Stimulated activated naive CD8-positive, alpha-beta T cell treated with anti-CD3 and anti-CD28 coated beads, Interleukin-15, Interleukin-2, amounts not matched to agents 100 ng/mL and 50 ng/mL, for 24 hours (primary cell): ENCODE measurements around the gene CILP2.
A peak's percentile ranks its signal among the peaks of the same experiment; 100 is the strongest.

Source experiments
- H3K27ac Mint-ChIP-seq: one replicate; pipeline ENCODE4 v1.8.0; 2021; ENCODE audit warnings: mild to moderate bottlenecking, mixed read lengths
- H3K27me3 Mint-ChIP-seq: one replicate; pipeline ENCODE4 v1.8.0; 2021; ENCODE audit warnings: mixed read lengths
- H3K36me3 Mint-ChIP-seq: one replicate; pipeline ENCODE4 v1.8.0; 2021; ENCODE audit warnings: low read depth, mixed read lengths
- H3K4me1 Mint-ChIP-seq: one replicate; pipeline ENCODE4 v1.8.0; 2021; ENCODE audit warnings: low read depth, mixed read lengths
- H3K4me3 Mint-ChIP-seq: one replicate; pipeline ENCODE4 v1.8.0; 2021; ENCODE audit warnings: mild to moderate bottlenecking, mixed read lengths
- H3K9me3 Mint-ChIP-seq: one replicate; pipeline ENCODE4 v1.8.0; 2021; ENCODE audit warnings: mixed read lengths

CILP2 gene

GRCh38 chr19:19578252-19578651 lies 40.2 kb downstream of the CILP2 start:
- Mint-ChIP-seq H3K9me3 (no peaks in the 10 kb centered on the region), H3K27ac (no peak overlapping the region), H3K4me3 (no peak overlapping the region), H3K4me1 (no peaks in the 10 kb centered on the region), H3K36me3 (no peaks in the 10 kb centered on the region), H3K27me3 (no peaks in the 10 kb centered on the region)

- H3K36me3 Mint-ChIP-seq = no peaks in the 10 kb centered on the region
- H3K9me3 Mint-ChIP-seq = no peaks in the 10 kb centered on the region
- H3K4me3 Mint-ChIP-seq = no peak overlapping the region
- no peaks in the 10 kb centered on the region for H3K4me1 Mint-ChIP-seq
- H3K27me3 Mint-ChIP-seq = no peaks in the 10 kb centered on the region
- no peak overlapping the region for H3K27ac Mint-ChIP-seq
Observed at GRCh38 chr19:19579533-19580361, 41.7 kb downstream of the CILP2 start.

GRCh38 chr19:19580418-19580817 lies 42.4 kb downstream of the CILP2 start:
- Mint-ChIP-seq H3K4me3 (no peak overlapping the region), H3K4me1 (no peaks in the 10 kb centered on the region), H3K27me3 (no peaks in the 10 kb centered on the region), H3K9me3 (no peaks in the 10 kb centered on the region), H3K27ac (no peak overlapping the region), H3K36me3 (no peaks in the 10 kb centered on the region)

- Mint-ChIP-seq H3K4me3 (no peak overlapping the region), H3K4me1 (no peaks in the 10 kb centered on the region), H3K36me3 (no peaks in the 10 kb centered on the region), H3K27me3 (no peaks in the 10 kb centered on the region), H3K27ac (no peak overlapping the region), H3K9me3 (no peaks in the 10 kb centered on the region)
Observed at GRCh38 chr19:19581391-19581790, 43.3 kb downstream of the CILP2 start.

GRCh38 chr19:19582471-19582870 lies 44.4 kb downstream of the CILP2 start:
- Mint-ChIP-seq H3K9me3 (no peaks in the 10 kb centered on the region), H3K27me3 (no peaks in the 10 kb centered on the region), H3K36me3 (no peaks in the 10 kb centered on the region), H3K27ac (no peak overlapping the region), H3K4me1 (no peaks in the 10 kb centered on the region), H3K4me3 (no peak overlapping the region)

- no peak overlapping the region for H3K4me3 Mint-ChIP-seq
- peaks cover 14% of the 10 kb centered on the region for H3K4me1 Mint-ChIP-seq
- no peak overlapping the region for H3K27ac Mint-ChIP-seq
- H3K27me3 Mint-ChIP-seq = no peaks in the 10 kb centered on the region
- H3K9me3 Mint-ChIP-seq = no peaks in the 10 kb centered on the region
- H3K36me3 Mint-ChIP-seq = peaks cover 7% of the 10 kb centered on the region
Observed at GRCh38 chr19:19584356-19584755, 46.3 kb downstream of the CILP2 start.

GRCh38 chr19:19587771-19588170 lies 49.7 kb downstream of the CILP2 start:
- no peaks in the 10 kb centered on the region for H3K27me3 Mint-ChIP-seq
- H3K9me3 Mint-ChIP-seq = no peaks in the 10 kb centered on the region
- peaks cover 13% of the 10 kb centered on the region for H3K36me3 Mint-ChIP-seq
- H3K27ac Mint-ChIP-seq = no peak overlapping the region
- no peak overlapping the region for H3K4me3 Mint-ChIP-seq
- peaks cover 47% of the 10 kb centered on the region for H3K4me1 Mint-ChIP-seq

- Mint-ChIP-seq H3K4me3 (no peak overlapping the region), H3K27me3 (no peaks in the 10 kb centered on the region), H3K36me3 (peaks cover 17% of the 10 kb centered on the region), H3K27ac (peak overlapping the region; percentile 45), H3K9me3 (no peaks in the 10 kb centered on the region), H3K4me1 (peaks cover 47% of the 10 kb centered on the region)
Observed at GRCh38 chr19:19588546-19588945, 50.5 kb downstream of the CILP2 start.

GRCh38 chr19:19591133-19591825 lies 53.2 kb downstream of the CILP2 start:
- Mint-ChIP-seq H3K9me3 (no peaks in the 10 kb centered on the region), H3K36me3 (peaks cover 17% of the 10 kb centered on the region)

GRCh38 chr19:19592690-19593089 lies 54.6 kb downstream of the CILP2 start:
- Mint-ChIP-seq H3K27me3 (no peaks in the 10 kb centered on the region), H3K36me3 (peaks cover 23% of the 10 kb centered on the region), H3K9me3 (no peaks in the 10 kb centered on the region), H3K4me1 (peaks cover 80% of the 10 kb centered on the region), H3K27ac (peak overlapping the region; percentile 31), H3K4me3 (no peak overlapping the region)

More at GRCh38 chr19:19591133-19591825, 53.2 kb downstream of the CILP2 start:
- peak overlapping the region; percentile 56 for H3K4me3 Mint-ChIP-seq
- no peaks in the 10 kb centered on the region for H3K27me3 Mint-ChIP-seq
- peak overlapping the region; percentile 93 for H3K27ac Mint-ChIP-seq
- H3K4me1 Mint-ChIP-seq = peaks cover 69% of the 10 kb centered on the region

- Mint-ChIP-seq H3K4me3 (no peak overlapping the region), H3K27me3 (no peaks in the 10 kb centered on the region), H3K27ac (peak overlapping the region; percentile 28), H3K9me3 (no peaks in the 10 kb centered on the region), H3K36me3 (peaks cover 18% of the 10 kb centered on the region), H3K4me1 (peaks cover 83% of the 10 kb centered on the region)
Observed at GRCh38 chr19:19594381-19594780, 56.3 kb downstream of the CILP2 start.

GRCh38 chr19:19595171-19595701 lies 57.2 kb downstream of the CILP2 start:
- no peaks in the 10 kb centered on the region for H3K9me3 Mint-ChIP-seq
- peaks cover 18% of the 10 kb centered on the region for H3K36me3 Mint-ChIP-seq
- peak overlapping the region; percentile 60 for H3K27ac Mint-ChIP-seq
- H3K27me3 Mint-ChIP-seq = no peaks in the 10 kb centered on the region
- H3K4me3 Mint-ChIP-seq = no peak overlapping the region
- H3K4me1 Mint-ChIP-seq = peaks cover 80% of the 10 kb centered on the region
